Colonic mucosa (tissue), 4 donors: ENCODE data around the gene MTA3. TPM values are rescaled to one million over a fixed set of nuclear protein-coding genes. Genes with fewer than 3 reads are reported as not detected.
A peak's percentile ranks its signal among the peaks of the same experiment; 100 is the strongest.

Source experiments
- DNase-seq: peaks from one replicate; pipeline ENCODE4 v3.0.0-alpha.2; 2020
- H3K27ac ChIP-seq: fragments of 200-600 bp; one replicate; pipeline ENCODE4 v1.8.0; 2021
- H3K27me3 ChIP-seq: fragments of 200-600 bp; one replicate; pipeline ENCODE4 v1.8.0; 2021
- H3K36me3 ChIP-seq: fragments of 200-600 bp; one replicate; pipeline ENCODE4 v1.8.0; 2021
- H3K4me1 ChIP-seq: fragments of 200-600 bp; one replicate; pipeline ENCODE4 v1.8.0; 2021; ENCODE audit warnings: mild to moderate bottlenecking
- H3K4me3 ChIP-seq: fragments of 200-600 bp; one replicate; pipeline ENCODE4 v1.8.0; 2021
- H3K9ac ChIP-seq, 2 donors: one replicate each; pipeline ENCODE4 v1.7.0; 2013; ENCODE audit warnings: control low read depth in 2 of 2, low read depth in 2 of 2, low read length in 2 of 2
- H3K9me3 ChIP-seq: fragments of 200-600 bp; one replicate; pipeline ENCODE4 v1.8.0; 2021
- intact Hi-C: fragments of 100-400 bp; cut with DNase I; formaldehyde crosslinking; loops from one replicate; pipeline ENCODE4 v1.14.1; 2022
- total RNA-seq, 2 donors: library from RNA; stranded (reverse); fragmentation: NEBNext Ultra II Directional in 1 of 2; extraction: Animal tissue kit (Norgen Biotek cat#: 25700) in 1 of 2; gene quantifications; one replicate each; pipeline ENCODE4 v1.2.1, GENCODE V29; 2021
- TF ChIP-seq, protein P1 (sequence below): fragments of 200-600 bp; IDR thresholded peaks from one replicate; pipeline ENCODE4 v1.8.0; 2022; ENCODE audit warnings: antibody characterized with exemption, mild to moderate bottlenecking
- donor health status: healthy.
- donor health status: DM: no; HTN: no; CAD: no.
- donor health status: DM: no; HTN: no; CAD: no.

MTA3 gene
- total RNA-seq, result 10 to 100 TPM; 41.4 to 46.2 TPM

DNA sequence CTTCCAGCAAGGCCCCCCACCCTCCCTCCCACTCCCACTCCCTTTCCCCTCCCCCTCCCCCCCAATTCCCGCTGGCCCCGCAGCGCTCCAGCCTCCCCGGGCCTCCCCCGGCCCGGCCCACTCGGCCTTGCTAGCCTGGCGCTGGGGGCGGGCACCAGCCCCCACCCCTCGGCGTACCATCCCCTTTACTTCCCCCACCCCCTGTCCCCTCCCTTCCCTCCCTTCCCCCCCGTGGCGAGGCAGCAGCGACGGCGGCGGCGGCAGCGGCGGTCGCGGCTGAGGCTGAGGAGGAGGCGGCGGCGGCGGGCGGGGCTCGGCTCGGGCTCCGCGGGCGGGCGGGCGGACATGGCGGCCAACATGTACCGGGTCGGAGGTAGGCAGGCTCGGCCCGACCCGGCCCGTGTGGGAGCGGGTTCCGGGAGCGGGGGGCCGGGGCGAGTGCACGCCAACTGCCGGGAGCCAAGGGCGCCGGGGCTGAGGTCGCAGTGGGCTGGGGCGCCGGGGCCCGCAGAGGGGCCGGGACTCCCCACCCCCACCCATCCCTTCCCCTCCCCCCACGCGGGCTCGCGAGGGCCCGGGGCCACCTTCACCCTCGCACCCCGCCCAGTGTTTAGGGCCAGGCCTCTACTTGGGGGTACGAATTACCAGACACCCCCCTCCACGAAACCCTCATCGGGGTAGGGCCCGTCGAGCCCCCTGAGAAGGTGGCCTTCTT, at the start of gene MTA3:
Gene MTA3 (plus strand): TSS at position 232 of the 715 bp plus-strand sequence. CDS start 114 bp downstream, at position 346.
- peak; percentile 62 for DNase-seq
- peak within 1 kb of the TSS; percentile 80 for H3K4me3 ChIP-seq
- peak within 1 kb of the TSS; percentile 89 for H3K27ac ChIP-seq
- intact Hi-C loops, result no loop called here
- peak within 1 kb of the TSS; percentile 73 to 91 for H3K9ac ChIP-seq
- TF ChIP-seq, protein P1, sequence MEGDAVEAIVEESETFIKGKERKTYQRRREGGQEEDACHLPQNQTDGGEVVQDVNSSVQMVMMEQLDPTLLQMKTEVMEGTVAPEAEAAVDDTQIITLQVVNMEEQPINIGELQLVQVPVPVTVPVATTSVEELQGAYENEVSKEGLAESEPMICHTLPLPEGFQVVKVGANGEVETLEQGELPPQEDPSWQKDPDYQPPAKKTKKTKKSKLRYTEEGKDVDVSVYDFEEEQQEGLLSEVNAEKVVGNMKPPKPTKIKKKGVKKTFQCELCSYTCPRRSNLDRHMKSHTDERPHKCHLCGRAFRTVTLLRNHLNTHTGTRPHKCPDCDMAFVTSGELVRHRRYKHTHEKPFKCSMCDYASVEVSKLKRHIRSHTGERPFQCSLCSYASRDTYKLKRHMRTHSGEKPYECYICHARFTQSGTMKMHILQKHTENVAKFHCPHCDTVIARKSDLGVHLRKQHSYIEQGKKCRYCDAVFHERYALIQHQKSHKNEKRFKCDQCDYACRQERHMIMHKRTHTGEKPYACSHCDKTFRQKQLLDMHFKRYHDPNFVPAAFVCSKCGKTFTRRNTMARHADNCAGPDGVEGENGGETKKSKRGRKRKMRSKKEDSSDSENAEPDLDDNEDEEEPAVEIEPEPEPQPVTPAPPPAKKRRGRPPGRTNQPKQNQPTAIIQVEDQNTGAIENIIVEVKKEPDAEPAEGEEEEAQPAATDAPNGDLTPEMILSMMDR, result no peak
- no peaks in the 10 kb centered on the region for H3K9me3 ChIP-seq
- no peaks in the 10 kb centered on the region for H3K27me3 ChIP-seq
- H3K4me1 ChIP-seq, result peaks cover 5% of the 10 kb centered on the region
- H3K36me3 ChIP-seq, result no peaks in the 10 kb centered on the region

GRCh38 chr2:42519624-42520023, 48.8 kb upstream of the MTA3 start:
- TF ChIP-seq, protein P1, result no peak
- no peaks in the 10 kb centered on the region for H3K27me3 ChIP-seq
- no peak for DNase-seq
- H3K36me3 ChIP-seq, result no peaks in the 10 kb centered on the region
- H3K9me3 ChIP-seq, result no peaks in the 10 kb centered on the region
- H3K4me1 ChIP-seq, result no peaks in the 10 kb centered on the region
- no peak overlapping the region for H3K9ac ChIP-seq
- no peak overlapping the region for H3K27ac ChIP-seq
- intact Hi-C loops, result no loop called here
- no peak overlapping the region for H3K4me3 ChIP-seq

DNA sequence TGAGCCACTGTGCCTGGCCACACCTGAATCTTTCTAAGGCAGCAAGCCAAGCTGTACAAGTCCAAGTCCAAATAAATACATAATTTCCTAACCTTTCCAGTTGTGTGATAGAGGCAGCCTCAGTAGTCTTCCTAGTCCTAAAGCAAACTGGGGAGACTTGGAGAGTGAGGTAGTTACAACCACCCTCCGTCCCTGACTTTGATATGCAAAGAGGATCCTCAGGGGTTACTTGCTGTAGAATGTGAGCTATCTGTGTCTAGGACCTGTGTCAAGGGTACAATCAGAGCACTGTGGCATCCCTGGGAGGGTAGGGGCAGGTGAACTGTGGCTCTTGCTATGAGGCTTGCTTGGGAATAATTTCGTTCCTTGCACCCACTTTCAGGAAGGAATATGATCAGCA, 46.4 kb upstream of the MTA3 start:
- DNase-seq, result no peak
- H3K4me1 ChIP-seq, result no peaks in the 10 kb centered on the region
- no peaks in the 10 kb centered on the region for H3K27me3 ChIP-seq
- H3K4me3 ChIP-seq, result no peak overlapping the region
- no peak overlapping the region for H3K9ac ChIP-seq
- intact Hi-C loops, result no loop called here
- H3K9me3 ChIP-seq, result no peaks in the 10 kb centered on the region
- TF ChIP-seq, protein P1, result no peak
- no peak overlapping the region for H3K27ac ChIP-seq
- no peaks in the 10 kb centered on the region for H3K36me3 ChIP-seq

DNA sequence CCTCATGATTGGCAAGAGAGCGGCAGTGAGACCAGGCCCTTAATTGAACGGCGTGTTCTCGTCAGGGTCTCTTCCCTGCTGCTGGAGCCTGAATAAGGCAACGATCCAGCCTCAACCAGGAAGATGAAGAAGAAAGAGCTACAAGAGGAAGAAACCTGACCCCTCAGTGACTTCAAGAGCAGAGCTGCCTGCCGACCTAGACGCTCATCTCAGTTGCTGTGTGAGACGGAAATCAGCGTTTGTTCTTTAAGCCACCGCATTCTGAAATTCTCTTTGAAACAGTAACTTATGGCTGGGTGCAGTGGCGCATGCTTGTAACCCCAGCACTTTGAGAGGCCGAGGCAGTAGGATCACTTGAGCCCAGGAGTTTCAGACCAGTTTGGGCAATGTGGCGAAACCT, 45.1 kb upstream of the MTA3 start:
- H3K36me3 ChIP-seq, result no peaks in the 10 kb centered on the region
- H3K27ac ChIP-seq, result no peak overlapping the region
- intact Hi-C loops, result no loop called here
- H3K27me3 ChIP-seq, result no peaks in the 10 kb centered on the region
- H3K9ac ChIP-seq, result no peak overlapping the region
- TF ChIP-seq, protein P1, result no peak
- no peaks in the 10 kb centered on the region for H3K4me1 ChIP-seq
- H3K4me3 ChIP-seq, result no peak overlapping the region
- H3K9me3 ChIP-seq, result no peaks in the 10 kb centered on the region
- no peak for DNase-seq

DNA sequence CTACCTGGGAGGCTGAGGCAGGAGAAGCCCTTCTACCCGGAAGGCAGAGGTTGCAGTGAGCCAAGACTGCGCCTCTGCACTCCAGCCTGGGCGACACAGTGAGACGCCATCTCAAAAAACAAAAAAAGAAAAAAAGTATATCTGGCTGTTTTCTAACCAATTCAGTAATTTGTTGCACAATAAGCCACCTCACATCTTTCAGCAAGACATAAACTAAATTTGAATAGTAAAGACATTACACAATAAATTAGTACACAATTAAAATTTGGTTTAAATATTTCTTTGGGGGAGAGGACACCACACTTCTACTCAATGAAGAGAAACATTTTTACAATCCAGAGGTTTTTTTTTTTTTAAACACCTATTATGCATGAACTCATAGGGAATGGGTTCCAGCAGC, 36.0 kb upstream of the MTA3 start:
- Histone ChIP-seq H3K4me3 (no peak overlapping the region), H3K4me1 (no peaks in the 10 kb centered on the region), H3K9ac (no peak overlapping the region), H3K9me3 (no peaks in the 10 kb centered on the region), H3K36me3 (no peaks in the 10 kb centered on the region), H3K27me3 (no peaks in the 10 kb centered on the region), H3K27ac (no peak overlapping the region)
- intact Hi-C loops, result no loop called here
- TF ChIP-seq, protein P1, result no peak
- no peak for DNase-seq
